ENCODE measurements around the gene SSBP3.
A peak's percentile ranks its signal among the peaks of the same experiment; 100 is the strongest.

SSBP3 gene

GRCh38 chr1:54207287-54207686, 198.9 kb downstream of the SSBP3 start:
- DNase-seq = no peak

GRCh38 chr1:54204199-54204598, 202.0 kb downstream of the SSBP3 start:
- DNase-seq = no peak

GRCh38 chr1:54200519-54200997, 205.6 kb downstream of the SSBP3 start:
- DNase-seq = no peak

DNA sequence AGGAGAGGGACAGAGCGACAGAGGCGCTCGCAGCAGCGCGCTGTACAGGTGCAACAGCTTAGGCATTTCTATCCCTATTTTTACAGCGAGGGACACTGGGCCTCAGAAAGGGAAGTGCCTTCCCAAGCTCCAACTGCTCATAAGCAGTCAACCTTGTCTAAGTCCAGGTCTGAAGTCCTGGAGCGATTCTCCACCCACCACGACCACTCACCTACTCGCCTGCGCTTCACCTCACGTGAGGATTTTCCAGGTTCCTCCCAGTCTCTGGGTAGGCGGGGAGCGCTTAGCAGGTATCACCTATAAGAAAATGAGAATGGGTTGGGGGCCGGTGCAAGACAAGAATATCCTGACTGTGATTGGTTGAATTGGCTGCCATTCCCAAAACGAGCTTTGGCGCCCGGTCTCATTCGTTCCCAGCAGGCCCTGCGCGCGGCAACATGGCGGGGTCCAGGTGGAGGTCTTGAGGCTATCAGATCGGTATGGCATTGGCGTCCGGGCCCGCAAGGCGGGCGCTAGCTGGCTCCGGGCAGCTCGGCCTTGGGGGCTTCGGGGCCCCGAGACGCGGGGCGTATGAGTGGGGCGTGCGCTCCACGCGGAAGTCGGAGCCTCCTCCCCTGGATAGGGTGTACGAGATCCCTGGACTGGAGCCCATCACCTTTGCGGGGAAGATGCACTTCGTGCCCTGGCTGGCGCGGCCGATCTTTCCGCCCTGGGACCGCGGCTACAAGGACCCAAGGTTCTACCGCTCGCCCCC, 206.3 kb downstream of the SSBP3 start, which contains the start of the genes CYB5RL and MRPL37:
Gene CYB5RL (minus strand): TSS at position 266 of the 754 bp plus-strand sequence. CDS start 4,414 bp downstream, outside the sequence.
Gene MRPL37 (plus strand): TSS at position 403 of the 754 bp plus-strand sequence. CDS start 77 bp downstream, at position 480.
- peak; percentile 98 for DNase-seq

DNA sequence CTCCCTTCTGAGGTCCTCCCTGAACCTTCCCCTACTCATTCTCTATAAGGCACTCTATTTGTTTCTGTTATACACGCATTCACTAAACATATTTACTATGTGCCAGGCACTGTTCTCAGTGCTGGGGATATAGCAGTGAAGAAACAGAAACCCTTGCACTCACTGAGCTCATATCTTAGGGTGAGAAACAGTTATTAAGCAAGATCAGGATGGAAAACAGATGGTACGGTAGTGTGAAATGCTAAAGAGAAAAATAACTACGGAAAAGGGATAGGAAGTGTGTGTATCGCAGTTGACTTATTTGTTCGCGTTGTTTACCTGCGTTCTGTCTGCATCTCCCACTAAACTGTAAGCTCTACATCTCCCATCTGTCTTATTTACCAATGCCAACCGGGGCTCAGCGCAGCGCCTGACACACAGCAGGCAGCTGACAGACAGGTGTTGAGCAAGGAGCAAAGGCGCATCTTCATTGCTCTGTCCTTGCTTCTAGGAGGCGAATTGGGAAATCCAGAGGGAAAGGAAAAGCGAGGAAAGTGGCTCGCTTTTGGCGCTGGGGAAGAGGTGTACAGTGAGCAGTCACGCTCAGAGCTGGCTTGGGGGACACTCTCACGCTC, 206.9 kb downstream of the SSBP3 start:
- DNase-seq = peak; percentile 57

- no peak for DNase-seq
These were observed 212.7 kb downstream of the SSBP3 start for GRCh38 chr1:54193453-54193852.

- no peak for DNase-seq
These were observed 214.7 kb downstream of the SSBP3 start for GRCh38 chr1:54191525-54191924.

DNA sequence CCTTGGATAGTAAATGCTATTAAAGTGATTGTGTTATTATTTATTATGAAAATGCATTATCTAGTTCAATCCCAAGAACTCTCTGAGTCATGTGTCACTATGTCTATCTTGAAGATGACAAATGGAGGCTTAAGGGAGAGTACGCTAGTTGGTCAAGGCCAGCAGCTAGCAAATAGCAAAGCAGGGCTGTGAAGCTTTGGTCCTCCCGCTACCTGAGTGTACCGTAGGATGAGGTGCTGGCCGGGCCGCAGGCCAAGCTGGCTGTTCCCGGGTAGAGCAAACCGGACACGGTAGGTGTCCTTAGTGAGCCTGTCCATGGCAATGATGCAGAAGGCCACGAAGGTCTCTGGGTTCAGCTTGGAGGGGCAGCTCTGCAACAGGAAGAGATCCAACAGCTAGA, 215.7 kb downstream of the SSBP3 start:
- no peak for DNase-seq

DNA sequence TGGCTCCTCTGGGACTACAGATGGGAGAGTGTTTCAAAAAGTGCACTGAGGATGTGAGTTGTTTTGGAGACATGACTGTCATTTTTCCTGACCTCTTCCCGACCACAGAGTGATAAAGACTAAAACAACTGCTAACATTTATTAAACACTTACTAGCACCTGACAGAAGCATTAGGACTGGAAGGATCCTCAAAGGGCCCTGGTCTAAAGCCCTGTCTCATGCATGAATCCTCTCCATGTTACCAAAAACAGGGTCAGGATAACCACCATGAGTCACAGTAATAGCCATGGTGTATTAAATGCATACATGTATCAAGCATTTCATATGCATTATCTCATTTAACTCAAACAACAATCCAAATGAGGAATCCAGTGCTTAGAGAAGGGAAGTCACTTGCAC, 217.9 kb downstream of the SSBP3 start:
- no peak for DNase-seq

DNA sequence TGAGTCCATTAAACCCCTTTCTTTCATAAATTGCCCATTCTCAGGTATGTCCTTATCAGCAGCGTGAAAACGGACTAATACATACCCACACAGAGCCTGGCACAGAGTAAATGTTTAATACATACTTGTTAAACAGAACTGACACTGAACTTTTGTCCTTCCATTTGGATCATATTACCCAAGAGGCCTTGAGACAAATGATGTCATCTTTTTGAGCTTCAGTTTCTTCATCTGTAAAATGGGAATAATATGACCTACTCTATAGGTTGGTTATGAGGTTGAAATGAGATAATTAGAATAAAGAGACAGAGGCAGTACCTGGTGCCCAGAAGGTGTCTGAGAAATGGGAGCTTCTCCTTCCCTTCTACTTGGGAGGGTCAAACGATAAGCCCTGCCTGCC, 220.1 kb downstream of the SSBP3 start:
- no peak for DNase-seq

- peak; percentile 23 for DNase-seq
These were observed 225.4 kb downstream of the SSBP3 start for GRCh38 chr1:54180701-54181360.

DNA sequence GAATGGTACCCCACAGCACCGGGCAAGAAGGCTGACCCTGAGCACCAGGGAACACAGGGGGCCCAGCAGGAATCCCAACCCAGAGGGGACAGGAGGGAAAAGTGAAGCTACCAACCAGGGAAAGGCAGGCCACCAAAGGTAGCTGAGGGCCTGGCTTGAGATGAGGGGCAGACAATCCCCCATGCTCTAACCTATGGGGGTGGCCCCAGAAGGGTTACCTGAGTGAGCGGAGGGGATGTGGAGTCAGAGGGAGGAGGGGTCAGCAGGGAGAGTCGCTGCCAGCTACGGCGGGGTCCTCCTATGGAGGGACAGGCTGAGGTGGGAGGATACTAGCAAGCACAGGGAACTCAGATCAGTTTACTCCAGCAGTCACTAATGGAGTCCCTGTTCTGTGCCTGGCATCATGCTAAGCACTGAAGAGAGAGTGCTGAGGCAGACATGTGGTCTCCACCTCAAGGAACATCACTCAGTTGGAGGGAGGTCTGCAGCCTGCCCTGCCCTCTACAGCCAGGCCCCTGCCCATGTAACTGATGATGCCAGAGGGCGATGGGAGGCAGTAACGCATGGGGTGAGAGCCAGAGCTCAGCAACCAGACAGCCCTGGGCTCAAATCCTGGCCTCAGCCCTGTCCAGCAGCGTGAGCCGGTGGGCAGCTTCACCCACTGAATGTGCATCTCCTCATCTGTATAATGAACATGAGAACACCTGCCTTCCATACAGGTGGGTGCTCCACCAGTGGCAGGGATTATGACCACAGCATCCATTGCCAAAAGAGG, 227.7 kb downstream of the SSBP3 start:
- DNase-seq = no peak

- no peak for DNase-seq
These were observed 228.5 kb downstream of the SSBP3 start for GRCh38 chr1:54177726-54178125.

GRCh38 chr1:54176621-54177327, 229.4 kb downstream of the SSBP3 start:
- peak; percentile 6 for DNase-seq

All from NCI-H146 (cell line).